Brain pericyte (primary cell): Measurements from ENCODE around the gene MYL3.
A peak's percentile ranks its signal among the peaks of the same experiment; 100 is the strongest.

Experiments used
- DNase-seq: peaks from one replicate; pipeline ENCODE4 v3.0.0-alpha.2; 2012; ENCODE audit warnings: low read depth, low spot score

Gene MYL3

DNA sequence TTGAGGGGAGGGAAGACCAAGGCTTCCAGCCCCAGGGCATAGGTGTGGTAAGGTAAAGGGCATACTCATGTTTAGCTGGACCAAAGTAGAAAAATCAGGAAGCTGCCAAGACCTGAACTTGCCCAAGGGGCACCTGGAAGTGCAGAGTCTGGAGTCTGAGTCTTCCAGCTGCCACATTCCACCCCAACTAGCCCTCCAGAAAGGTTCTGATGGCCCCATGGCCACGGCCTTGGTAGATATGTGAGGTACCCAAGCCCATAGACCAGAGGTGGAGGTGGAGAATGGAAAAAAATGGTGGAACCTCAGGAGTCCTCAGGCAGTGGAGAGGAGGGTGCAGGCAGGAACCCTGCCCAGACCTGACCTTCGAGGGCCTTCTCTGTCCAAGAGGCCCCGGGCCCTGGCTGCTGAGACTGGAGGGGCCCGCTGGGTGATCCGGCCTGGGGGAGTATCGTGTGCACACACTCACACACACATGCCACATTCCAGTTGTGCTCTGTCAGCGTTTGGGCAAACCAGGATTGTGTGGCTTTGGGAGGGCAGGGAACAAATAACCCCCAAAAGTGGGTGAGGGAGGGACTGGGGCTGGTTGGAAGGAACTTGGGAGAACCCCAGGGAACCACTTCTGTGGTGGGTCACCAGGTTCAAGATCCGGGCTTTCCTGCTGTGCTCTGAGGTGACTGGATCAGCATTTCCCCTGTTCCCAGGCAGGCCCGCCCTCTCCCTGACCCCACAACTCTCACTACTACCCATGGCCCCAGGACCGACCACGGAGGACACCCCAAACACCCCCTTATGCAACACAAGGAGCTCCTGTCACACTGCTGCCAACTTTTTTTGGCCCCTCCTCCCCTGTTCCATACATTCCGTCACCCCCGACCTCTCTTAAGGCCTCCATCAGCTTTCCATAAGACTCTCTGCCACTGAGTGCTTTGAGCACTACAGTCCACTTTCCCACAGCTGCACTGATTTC, 11.6 kb downstream of the MYL3 start:
- DNase-seq: no peak

- DNase-seq: no peak
These were observed 12.8 kb downstream of the MYL3 start for GRCh38 chr3:46850468-46850779.

DNA sequence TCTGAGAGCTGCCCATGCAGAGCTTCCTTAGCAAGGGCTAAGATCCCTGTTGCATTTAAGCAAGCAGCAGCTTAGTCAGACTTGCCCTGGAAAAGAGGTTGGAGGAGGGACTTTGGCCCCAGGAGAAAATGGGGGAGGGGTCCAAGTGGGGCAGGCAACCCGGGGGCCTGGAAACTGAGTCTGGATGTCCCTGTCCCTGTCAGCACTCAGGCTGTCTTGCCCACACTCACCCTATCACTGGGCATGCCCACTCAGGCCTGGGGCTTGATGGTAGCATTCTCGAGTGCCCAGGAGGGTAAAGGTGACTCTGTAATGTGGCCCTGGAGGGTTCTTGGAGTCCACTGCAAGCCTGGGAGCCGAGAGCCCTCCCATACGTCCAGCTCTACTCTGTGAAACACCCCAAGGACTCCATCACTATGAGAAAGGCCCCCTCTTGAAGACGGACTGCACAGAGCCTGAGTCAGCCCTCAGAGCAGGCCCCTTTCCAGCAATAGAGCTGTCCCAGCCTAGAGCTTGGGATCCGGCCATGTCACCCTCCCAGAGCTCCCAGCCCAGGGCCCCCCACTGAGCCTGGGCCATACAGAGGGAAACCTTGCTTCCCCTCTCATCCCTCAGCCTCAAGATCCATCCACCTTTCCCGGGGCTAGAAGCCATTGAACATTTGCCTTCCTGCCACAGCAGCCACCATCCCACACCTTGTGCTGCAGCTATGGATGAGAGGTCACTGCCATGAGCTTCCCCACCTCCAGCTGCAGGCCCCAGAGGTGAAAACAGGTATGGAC, 13.4 kb downstream of the MYL3 start:
- DNase-seq: no peak

DNA sequence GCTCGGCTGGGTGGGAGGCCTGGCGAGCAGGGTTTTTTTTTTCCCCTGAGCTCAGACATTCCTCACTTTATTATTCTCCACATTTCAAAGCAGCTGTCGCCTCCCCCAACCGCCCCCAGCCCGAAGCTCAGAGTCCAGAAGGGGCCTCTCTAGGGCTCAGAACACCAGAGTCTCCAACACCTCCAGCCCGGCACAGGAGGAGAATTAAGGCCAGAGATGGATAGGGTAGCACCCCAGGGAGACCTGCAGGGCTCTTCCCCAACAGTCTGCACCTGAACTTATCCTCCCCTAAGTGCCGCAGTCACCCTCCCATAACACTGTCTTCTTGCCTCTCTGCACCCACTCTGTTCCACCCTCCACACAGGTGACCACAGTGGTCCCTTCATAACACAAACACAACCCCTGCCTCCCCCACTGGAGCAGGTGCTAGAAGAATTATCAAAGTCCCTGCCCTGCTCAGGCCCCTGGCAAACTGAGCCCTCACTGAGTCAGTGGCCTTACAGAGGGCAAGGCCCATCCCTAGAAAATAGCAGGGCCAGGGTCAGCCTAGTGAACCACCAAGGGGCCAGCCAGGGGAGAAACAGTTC, 14.1 kb downstream of the MYL3 start:
- DNase-seq: no peak

DNA sequence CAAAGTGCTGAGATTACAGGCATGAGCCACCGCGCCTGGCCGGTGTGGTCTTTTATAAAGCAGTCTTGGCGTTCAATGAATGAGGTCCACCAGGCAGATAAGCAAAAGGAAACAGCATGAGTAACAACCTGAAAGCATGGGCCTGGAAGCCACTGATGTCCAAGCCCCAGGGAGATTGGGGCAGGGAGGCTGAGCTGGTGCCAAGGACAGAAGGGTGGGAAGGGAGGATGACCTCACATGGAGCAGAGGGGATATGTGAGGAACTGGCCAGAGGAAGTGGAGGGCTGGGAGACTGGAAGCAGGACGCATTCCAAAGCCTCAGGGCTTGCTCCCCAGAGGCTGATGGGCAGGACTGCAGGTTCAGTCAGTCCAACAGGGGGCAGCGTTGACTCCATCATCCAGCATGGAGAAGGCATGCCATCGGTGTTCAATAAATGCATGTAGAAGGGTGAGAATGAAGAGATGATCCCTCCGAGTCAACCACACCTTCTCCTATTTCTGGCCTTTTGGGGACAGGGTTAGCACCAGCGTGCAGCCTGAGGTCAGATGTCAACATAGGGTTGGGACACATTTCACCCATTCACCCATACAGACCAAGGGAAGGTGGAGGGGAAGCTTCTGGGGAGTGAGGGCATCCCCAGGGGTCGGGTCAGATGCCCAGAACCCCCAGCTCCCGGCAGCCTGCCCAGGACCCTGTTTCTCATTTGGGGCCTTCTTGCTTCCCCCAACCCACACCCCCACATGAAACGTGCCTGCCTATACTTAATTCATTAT, 14.8 kb downstream of the MYL3 start:
- DNase-seq: no peak

- no peak for DNase-seq
These were observed 15.5 kb downstream of the MYL3 start for GRCh38 chr3:46847744-46848143.

DNA sequence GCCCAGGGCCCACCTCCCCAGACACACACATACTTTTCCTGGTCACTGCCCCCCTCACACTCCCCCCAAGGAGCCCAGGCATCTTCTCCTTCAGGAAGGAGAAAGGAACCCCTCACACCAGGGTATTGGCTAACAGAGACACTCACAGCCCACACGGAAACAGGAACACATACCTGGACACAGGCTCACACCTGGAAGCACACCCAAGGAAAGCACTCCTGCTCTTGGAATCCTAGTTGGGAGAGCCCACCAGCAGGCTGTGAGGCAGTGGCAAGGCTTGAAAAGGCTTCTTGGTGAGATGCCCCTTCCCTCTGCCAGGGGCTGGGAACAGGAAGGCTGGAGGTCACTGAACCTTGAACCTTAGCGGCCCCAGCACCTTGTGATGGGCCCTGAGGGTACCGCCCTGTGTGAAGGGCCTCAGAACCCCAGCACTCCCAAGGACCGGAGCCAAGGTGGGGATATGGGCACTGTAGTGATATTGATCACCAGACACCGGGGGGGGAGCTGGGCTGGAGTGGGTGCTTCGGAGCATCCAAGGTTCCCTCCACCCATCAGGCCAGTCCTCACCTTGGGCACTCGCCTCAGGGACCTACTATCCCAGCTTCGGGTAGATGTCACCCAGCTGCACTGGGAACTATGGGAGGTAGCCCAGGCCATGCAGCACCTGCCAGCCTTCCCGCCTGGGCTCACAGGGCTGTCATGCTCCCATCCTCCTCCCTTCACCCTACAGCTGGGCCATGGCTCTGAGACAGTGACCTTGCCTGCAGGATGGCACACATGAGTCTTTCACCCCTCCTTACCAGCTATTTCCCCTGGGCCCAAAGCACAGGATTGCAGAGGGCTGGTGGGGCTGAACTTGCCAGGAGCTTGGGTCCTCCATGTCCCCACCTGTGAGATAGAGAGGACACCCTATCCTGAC, 16.4 kb downstream of the MYL3 start:
- no peak for DNase-seq

- DNase-seq: peak; percentile 38
These were observed 17.2 kb downstream of the MYL3 start for GRCh38 chr3:46845860-46846623.

DNA sequence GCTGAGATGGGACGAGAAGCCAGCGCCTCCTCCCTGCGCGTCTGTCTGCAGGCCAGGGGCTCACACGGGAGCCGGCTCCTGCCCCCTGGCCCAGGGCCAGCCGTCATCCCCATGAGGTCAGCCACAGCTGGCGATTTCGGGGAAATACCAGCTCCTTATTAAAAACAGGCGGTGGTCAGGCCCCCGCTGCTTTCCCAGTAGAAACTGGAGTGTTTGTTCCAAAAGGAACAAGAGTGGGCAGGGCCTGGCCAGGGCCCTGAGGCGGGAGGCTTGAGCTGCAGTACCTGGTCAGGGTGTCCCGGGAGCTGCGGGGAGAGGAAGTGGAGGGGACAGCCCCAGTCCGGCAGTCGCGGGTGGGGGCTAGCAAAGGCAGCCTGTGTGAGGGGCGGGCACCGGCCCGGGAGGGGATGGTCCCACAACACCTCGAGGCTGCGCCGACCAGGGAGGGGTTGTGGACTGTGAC, 17.8 kb downstream of the MYL3 start:
- peak; percentile 81 for DNase-seq

DNA sequence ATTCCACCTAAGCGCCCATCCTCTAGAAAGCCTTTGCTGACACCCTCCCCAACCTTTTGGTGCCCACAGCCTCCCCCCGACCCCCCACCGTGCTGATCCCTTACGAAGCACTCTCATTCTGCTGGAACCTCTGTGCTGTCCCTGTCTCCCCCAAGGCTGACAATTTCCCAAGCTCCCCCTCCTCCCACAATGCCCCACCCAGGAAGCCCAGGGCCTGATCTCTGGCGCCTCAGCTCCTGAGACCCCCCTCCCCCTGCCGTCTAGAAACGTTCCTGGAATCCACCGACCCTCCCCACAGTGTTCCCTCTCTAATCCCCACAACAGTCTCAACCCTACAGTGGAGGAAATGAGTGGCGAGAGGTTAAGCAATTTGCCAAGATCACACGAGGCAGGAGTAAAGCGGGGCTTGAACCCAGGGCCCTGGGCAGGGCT, 18.3 kb downstream of the MYL3 start:
- no peak for DNase-seq

- no peak for DNase-seq
These were observed 18.8 kb downstream of the MYL3 start for GRCh38 chr3:46844397-46844796.

DNA sequence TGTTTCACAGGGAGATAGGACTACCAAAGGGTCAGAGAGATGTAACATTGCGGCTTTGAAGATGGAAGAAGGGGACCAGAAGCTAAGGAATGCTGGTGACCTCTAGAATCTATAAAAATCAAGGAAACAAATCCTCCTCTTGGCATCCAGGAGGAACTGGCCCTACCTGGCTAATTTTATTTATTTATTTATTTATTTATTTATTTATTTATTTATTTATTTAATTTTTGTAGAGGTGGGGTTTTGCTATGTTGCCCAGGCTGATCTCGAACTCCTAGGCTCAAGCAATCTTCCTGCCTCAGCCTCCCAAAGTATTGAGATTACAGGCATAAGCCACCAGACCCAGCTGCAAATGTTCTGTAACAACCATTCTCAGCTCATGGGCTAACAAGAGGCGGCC, 19.7 kb downstream of the MYL3 start:
- DNase-seq: no peak

- no peak for DNase-seq
These were observed 22.8 kb downstream of the MYL3 start for GRCh38 chr3:46840491-46840890.

GRCh38 chr3:46838301-46838700, 24.9 kb downstream of the MYL3 start:
- DNase-seq: no peak

- no peak for DNase-seq
These were observed 27.8 kb downstream of the MYL3 start for GRCh38 chr3:46835491-46835890.

- DNase-seq: no peak
These were observed 28.2 kb downstream of the MYL3 start for GRCh38 chr3:46835054-46835453.

GRCh38 chr3:46833346-46834300, 29.6 kb downstream of the MYL3 start:
- no peak for DNase-seq

DNA sequence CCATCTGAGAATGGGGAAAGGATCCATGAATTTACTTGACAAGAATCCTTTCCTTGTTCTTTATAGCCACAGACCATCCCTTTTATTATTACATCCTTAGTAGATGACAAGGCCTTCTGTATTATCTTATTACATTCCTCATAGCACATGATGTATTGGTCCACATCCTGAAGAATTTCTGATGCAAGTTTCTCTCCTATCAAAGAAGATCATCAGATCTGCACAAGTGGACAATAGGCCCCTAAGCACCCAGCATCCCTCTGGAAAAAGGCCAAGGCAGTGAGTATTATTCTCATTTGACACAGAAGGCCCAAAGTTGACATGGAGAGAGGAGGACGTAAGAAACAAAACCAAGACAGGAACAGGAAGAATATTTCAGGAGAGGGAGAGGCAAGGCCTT, 31.4 kb downstream of the MYL3 start:
- DNase-seq: no peak

DNA sequence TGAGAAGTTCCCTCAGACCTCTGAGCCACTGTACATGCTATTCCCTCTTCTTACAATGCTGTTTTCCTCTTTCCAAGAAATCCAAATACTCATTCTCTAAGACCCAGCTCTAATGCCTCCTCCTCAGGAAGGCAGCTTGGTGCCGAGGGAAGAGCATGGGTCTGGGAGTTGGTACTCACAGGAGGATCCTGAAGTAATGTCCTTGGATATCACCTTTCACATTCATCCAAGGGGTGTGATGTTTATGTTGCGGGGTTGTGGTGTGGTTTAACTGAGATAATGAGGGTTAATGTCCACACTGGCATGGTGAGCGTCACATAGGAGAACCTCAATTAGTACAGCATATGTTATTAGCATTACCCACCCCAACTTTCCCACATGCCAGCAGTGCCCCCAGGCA, 31.9 kb downstream of the MYL3 start:
- no peak for DNase-seq
